GM18873 (cell line): ENCODE results near the gene TMEM51.
"Not testable (repeated sequence)": the region's sequence is repeated elsewhere in the genome, so short reads cannot be mapped to it uniquely, and the experiment has no call there.

ENCODE experiments used
- ATAC-seq: cut with Tn5 transposase; IDR thresholded peaks from one replicate; pipeline ENCODE4 v1.9.1; 2021; ENCODE audit warnings: mild to moderate bottlenecking, moderate library complexity, moderate number of reproducible peaks; ENCODE audit not compliant: unreplicated experiment, low FRiP score

Gene TMEM51

DNA sequence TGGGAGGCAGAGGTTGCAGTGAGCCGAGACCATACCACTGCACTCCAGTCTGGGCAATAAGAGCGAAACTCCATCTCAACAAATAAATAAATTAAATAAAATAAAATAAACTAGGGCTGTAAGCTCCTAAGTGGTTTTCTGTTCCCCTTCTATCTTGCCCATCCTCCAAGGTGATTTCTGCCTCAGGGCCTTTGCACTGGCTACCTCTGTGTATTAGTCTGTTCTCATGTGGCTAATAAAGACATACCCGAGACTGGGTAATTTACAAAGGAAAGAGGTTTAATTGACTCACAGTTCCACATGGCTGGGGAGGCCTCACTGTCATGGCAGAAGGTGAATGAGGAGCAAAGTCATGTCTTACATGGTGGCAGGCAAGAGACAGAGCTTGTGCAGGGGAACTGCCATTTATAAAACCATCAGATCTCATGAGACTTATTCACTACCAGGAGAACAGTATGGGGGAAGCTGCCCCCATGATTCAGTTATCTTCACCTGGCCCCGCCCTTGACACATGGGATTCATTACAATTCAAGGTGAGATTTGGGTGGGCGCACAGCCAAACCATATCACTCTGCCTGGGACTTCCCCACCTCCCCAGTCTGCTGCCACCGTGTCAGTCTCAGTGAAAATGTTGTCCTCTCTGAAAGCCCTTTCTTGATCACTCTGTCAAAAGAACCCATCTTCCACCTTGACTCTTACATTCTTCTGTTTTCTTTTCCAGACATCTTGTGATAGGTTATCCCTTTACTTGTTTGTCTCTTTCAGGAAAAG is 22.0 kb downstream of the TMEM51 start:
- ATAC-seq, result not testable (repeated sequence)

DNA sequence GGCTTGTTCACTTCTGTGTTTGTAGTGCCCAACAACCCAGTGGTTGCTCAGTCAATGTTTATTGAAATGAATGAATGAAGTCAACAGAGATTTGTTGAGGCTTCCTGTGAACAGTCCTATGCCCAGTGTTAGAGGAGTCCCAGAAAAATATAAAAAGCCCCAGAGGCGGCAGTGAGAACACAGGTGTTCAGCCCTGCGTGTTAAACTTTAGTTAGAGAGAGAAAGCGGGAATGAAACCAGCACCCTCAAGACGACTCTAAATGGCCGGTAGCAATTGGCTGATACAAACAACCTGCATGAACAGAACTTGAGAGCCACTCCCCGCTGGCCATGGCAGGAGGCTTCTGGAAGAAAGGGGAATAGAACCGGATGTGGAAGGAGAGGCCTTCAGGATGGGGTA is 22.6 kb downstream of the TMEM51 start:
- no peak for ATAC-seq

DNA sequence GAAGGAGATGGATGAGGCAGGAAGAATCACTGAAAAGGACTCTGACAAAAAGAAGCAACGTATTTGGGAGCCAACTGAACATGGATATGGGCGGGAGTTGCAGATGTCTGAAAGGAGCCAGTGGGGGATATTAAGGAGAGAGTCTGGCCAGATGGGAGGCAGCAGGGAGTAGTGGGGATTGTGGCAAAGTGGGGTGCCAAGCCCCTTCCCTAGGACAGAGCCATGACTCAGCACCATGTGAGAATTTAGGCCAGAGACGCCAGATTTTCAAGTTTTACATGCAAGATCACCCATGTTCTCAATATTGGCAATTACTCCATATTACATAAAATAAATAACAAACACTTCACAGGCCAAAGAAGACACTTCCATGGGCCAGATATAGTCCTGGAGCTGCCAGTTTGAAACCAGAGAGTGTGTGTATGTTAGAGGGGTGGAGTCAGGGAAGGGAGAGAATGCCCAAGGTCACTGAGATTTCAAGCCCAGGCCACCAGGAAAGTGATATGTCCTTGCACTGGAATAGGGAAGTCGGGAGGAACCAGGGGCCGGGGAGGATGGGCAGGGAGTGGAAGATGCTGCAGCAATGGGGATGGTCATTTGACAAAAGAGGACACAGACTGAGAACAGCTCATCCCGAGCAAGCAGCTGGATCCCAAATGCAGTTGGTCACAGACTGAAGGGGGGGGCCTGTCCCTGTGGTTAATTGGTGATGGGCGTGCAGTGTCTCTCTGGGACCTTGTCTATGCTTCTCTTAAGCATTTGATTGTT is 23.5 kb downstream of the TMEM51 start:
- no peak for ATAC-seq

DNA sequence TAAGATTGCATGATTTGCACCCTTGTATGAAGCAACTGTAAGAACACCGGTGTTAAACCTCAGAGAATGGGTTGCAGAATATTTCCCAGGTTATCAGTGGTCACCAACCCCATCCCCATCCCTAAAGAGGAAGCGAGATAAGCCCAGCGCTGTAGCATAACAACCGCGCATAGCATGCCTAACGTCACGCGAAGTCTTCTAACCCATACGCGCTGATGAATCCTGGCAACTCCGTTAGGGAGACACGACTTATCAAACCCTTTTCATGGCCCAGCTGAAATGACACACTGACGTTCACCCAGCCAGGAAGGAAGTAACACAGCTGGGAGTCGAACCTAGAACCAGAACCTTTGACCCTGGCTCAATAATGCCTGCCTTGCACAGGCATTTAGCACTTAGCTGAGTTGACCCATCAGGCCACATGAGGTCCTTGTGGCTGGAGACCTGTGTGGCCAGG is 24.2 kb downstream of the TMEM51 start:
- ATAC-seq, result no peak

DNA sequence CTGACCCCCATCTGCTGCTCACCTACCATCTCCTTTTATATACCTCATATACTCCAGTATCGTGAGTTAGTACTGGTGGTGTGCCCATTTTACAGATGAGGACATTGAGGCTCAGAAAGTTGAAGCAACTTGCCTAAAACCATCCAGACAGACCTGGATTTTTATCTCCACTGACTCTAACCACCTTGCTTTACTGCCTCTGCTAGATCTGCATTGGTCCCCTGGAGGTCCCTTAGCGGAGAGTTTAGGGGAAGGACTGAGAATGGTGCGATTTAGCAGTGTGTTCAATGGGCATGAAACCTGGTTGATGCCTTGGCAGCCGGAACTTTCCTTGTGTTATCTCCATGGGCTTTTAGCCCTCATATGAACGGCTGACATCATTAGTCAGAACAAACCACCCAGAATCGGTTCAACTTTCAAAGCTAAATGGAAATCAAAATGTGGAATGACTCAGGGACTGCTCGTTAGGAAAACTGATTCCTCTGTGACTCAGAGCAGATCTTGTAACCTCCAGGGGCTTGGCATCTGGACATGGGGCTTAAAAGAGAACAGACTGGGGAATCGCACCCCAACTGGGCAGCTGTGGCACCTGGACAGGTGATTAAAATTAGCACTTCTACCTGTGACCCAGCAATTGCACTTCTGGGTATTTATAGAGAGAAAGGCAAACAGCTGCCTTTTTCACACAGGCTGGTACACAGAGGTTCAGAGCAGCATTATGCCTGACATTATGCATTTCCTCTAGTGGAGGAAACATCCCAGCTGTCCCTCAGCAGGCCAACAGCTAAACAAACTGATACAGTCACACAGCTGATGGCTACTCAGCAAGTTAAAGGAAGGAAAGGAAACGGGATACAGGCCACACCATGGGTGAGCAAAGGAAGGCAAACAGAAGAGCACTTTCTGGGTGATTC is 25.3 kb downstream of the TMEM51 start:
- ATAC-seq, result no peak

DNA sequence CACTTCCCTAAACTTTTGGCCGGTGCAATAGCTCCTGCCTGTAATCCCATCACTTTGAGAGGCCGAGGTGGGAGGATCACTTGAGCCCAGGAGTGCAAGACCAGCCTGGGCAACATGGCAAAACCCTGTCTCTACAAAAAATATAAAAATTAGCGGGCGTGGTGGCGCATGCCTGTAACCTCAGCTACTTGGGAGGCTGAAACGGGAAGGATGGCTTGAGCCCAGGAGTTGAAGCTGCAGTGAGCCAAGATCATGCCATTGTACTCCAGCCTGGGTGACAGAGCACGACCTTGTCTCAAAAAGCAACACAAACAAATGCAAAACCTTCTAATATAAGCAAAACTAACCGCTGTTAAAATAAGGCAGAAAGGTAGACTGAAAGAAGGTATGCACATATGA is 25.9 kb downstream of the TMEM51 start:
- ATAC-seq, result no peak

DNA sequence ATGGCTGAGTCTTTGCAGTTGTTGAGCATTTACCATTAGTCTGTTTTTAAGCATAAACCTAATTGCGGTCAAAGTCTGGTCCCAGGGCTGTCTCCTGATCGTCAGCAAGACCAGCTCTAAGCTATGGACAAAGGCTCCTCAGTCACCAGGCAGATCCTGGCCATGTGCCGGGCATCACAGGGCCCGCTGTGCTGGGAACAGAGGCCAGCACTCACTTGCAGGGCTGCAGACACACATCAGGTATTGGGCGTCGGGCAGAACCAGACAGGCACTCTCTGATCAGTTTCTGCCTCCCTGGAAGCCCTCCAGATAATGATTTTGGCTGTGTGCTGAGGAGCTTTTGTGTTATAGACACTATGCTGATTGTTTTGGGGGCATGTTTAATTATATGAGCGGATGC is 26.6 kb downstream of the TMEM51 start:
- ATAC-seq, result no peak

DNA sequence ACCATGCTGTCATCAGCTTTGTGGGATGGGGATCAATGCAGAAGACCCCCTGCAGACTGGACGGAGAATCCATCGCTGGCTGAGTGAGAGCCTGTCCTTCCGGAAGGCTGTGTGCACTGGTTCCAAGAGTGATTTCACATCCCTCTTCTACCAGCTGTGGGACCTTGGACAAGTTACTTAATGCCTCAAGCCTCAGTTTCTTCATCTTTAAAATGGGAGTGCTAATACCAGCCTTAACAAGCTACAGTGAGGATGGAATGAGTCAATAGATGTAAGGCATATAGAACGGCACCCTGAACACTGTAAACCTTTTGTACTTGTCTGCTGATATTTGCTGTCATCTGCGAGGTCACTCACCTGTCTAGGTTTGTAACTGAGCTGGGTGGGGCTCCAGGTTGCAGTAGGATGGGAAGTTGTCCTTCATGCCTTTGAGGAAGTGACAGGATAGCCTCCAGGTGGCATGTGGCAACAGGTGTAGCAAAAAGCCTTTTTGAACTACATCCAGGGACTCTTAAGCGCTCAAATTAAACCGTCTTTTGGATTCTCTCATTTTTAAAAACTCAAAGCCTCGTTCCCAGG is 27.5 kb downstream of the TMEM51 start:
- no peak for ATAC-seq

DNA sequence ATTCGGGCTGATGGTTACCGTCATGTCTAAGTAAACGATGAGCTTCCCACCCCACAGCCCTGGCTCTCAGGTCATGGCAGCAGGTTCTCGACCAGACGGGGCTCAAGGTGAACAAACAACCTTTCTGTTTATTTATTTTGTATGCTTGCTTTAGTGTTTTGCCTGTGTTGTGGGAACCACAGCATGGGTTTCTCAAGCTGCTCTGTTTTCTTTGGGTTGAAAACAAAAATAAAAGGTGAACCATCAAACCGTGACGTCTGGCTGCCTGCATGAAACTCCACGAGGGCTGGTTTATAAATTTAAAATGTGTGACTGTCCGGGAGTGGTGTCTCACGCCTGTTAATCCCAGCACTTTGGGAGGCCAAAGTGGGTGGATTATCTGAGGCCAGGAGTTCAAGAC is 28.0 kb downstream of the TMEM51 start:
- no peak for ATAC-seq

DNA sequence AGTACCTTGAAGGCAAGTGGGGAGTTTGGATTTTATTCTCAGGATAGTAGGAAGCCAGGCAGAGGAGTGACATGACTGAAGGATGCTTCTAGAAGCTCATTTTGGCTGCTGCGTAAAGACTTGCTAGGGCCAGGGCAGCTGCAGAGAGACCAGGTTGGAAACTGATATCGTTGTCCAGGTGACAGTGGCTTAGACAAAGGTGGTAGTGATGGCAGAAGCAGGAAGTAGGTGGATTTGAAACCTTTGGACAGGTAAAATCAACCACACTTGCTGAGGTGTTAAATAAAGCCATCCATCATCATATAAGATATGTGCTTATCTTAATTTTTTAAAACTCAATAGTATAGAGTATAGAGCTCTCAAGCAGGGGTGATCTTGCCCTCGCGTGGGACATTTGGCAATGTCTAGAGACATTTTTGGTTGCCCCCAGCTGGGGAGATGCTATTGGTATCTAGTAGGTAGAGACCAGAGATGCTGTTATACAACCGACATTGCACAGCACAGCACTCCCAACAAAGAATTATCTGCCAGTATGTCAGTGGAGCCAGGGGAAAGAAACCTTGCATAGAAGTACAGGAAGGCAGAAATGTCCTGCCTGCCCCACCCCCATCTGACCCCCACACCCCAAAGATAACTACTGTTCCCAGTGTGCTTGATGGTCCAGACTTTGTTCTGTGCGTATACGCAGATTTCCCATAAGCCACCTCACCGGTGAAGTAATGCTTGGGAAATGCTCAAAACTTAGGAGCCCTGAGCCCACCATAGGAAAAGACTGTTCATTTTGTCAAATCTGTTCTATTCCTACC is 31.1 kb downstream of the TMEM51 start:
- no peak for ATAC-seq

DNA sequence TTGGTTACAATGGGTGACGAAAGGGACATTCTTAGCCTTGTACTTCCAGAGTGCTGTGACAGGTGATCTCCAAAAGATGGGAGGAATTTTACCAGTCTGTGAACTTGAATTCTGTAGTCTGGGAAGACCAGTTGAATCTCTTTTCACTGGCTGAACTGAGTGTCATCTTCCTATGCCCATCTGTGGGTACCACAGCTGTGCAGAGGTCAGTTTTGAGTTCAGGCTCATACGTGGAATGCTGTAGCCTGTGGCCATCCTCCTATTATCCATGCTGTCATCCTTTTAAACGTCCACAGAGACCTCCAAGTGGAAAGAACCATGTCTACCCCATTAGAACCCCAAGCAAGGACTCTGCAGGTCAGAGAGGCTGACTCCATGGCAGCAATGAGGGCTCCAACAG is 32.1 kb downstream of the TMEM51 start:
- no peak for ATAC-seq

DNA sequence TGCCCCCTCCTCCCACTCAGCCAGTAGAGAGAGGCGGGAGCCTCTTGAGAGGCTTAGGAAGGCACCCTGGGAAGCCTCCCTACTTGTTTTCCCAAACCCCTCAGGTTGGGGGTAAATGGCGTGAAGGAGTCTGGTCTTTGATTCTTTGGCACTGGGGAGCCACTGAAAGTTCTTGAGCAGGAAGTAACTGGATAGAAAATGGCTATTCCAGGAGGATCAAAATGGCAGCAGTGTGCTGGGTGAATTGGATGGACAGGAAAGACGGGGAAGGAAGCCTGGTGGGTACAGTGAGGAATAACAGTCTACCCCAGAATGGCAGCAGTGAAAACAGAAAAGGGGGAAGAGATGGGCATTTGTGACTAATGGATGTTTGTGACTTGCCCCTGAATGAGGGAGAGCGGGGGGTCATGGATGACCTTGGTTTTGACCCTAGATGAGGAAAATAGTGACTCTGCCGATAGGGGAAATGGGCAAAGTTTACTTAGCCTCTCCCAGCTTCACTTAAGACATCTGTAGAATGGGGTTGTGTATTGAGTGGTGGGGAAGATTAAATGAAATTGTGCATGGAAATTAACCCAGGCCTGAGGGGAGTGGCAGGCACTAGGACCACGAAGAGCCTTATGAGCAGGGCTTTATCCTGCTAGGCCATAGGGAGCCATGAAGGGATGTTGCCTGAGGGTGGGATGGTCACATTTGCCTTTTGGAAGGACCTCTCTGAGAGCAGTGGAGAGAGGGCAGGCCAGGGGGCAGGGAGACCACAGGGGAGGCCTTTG is 32.7 kb downstream of the TMEM51 start:
- no peak for ATAC-seq

DNA sequence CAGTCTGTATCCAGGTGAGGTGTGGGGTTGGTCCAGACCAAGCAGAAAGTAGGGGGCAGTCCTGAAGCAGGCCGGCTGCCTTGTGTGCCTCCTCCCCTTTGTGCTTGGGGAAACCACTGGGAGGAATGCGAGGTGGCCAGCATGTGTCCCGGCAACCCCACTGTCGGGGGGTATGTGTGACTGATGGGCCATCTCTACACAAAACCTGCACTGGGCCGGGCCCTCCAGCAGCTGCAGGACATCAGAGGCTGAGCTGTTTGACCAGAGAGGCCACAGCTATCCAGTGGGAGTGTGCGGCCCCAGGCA is 33.3 kb downstream of the TMEM51 start:
- no peak for ATAC-seq

DNA sequence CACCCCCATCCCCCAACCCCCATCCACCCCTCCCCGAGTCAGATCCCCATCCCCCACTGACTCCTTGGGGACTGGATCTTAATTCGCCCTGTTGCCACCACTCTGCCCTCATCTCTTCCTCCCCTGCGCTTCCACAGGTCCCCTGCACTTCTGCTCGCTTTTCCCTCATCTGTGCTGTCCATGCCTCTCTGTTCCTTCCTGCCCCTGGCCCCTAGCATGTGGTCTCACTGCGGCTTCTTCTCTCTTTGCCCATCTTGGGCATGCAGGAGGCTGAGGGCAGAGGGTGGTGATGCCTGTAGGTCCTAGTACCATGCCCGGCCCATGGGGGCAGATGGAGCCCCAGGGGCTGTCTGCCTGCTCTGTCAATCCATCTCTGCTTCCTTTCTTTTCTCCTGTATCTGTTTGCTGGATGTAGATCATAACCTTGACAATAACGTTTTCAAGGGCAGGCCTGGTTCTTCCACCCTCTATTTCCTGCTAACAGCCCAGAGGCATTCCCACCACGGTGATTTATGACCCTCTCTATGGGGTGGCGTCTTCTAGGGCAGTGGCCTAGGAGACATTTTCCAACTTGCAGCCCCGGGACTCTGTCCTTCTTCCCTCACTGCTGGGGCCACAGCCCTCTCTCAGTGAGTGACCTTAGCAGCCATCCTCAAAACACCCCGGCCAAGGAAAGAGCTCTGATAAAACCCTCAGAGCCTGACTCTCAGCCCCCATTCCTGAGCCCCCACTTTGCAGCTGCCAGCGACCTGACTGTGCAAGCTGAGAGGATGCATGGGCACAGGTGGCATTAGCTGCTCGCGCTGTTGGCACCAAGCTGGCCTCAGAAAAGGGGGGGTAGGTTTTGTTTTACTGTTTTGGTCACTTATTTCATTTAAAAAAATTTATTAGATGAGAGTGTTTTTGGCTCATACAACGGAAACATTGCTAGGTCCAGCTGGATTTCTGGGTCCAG is 33.9 kb downstream of the TMEM51 start:
- ATAC-seq, result no peak

DNA sequence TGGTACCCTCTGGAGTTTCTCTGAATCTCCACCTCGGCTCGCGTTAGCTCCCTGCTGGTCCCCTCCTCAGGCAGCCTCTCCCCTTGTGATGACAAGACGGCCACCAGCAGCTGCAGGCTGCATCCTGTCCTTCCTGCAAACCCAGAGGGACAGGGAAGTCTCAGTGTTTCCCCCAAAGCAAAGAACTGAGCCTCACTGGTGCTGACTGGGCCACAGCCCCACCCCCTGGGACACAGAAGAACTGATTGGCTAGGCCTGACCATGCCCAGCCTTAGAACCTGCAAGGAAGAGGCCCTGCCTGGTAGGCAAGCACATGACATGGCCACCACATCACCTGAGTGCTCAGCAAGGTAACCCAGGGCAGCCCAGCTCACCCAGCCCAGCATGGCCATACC is 34.6 kb downstream of the TMEM51 start:
- no peak for ATAC-seq

DNA sequence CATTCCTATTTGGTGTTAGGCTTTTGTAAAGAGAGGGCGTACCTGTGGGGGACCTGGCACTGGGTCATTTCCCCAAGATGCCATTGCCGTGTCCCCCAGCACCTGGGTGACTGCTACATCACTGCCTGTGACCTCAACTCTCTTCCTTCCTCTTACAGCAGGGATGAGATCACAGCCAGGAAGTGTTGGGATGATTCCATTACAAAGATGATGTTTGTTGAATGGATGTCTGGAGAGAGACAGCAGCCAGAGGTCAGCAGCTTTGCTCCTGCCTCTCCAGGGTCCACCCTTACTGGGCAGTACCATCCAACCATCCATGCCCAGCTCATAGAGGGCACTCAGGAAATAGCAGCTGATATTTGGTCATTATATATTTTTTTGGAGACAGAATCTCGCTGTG is 35.1 kb downstream of the TMEM51 start:
- no peak for ATAC-seq

DNA sequence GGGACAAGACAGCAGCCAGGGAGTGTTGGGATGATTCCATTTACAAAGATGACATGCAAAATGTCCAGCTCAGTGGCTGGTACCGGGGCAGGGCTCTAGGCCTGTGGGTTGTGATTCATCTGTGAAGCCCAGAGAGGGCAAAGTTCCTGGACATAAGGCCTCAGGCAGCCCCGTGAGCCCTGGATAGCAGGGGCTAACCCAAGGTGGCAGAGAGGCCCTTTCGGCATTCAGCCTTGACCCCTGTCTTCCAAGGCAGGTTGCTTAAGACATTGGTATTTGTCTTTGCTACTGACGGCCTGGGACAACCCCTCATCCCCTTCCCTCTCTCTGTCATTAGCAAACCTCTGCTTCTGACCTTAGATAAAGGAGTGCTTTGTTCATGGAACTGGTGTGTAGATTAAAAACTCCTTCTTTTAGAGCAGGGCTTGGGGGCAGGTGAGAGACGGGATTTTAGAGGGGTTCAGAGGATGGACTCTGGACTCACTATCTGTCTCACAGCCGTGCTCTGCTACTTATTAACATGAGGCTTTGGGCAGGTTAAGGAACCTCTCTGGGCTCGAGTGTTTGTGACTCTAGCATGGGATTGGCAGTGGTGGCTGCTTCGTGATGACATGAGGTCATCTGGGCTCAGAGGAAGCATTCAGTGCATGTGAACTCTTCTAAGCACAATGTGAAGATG is 36.3 kb downstream of the TMEM51 start:
- ATAC-seq, result no peak

DNA sequence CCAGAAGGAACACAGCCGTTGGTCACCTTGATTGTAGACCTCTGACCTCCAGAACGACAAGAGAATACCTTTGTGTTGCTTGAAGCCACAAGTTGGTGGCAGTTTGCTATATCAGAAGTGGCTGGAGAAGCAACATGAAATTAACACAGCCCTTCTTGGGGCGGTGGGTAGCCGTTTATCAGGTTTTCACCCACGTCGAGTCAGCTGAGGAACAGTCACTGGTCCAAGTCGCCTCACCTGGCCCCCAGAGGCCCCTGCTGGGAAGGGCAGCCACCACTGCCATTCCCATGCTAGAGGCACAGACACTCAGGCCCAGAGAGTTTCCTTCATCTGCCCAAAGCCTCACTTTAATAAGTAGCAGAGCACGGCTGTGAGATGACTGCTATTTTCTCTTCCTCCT is 37.7 kb downstream of the TMEM51 start:
- no peak for ATAC-seq
